Effector memory CD8-positive, alpha-beta T cell (primary cell): Measurements from ENCODE around the gene PIGV.
A peak's percentile ranks its signal among the peaks of the same experiment; 100 is the strongest.
"Not testable (repeated sequence)": the region's sequence is repeated elsewhere in the genome, so short reads cannot be mapped to it uniquely, and the experiment has no call there.

Experiments used
- ATAC-seq: fragments of 150-1000 bp; cut with Tn5 transposase; replicated peaks from 2 replicates; pipeline ENCODE4 v1.10.0; 2021; ENCODE audit warnings: mild to moderate bottlenecking, moderate library complexity
- DNase-seq, 3 experiments: peaks; one replicate each; pipeline ENCODE4 v3.0.0; 2021
- H3K27ac Mint-ChIP-seq, 2 donors: one replicate each; pipeline ENCODE4 v1.8.0; 2022; ENCODE audit warnings: mild to moderate bottlenecking in 2 of 2, mixed read lengths in 2 of 2, moderate library complexity in 2 of 2
- H3K27me3 Mint-ChIP-seq, 2 donors: one replicate each; pipeline ENCODE4 v1.8.0; 2022; ENCODE audit warnings: mixed read lengths in 2 of 2
- H3K36me3 Mint-ChIP-seq: one replicate; pipeline ENCODE4 v1.8.0; 2022; ENCODE audit warnings: mild to moderate bottlenecking, moderate library complexity, mixed read lengths; ENCODE audit not compliant: insufficient read depth
- H3K4me1 Mint-ChIP-seq, 2 donors: one replicate each; pipeline ENCODE4 v1.8.0; 2022; ENCODE audit warnings: low read depth in 2 of 2, mixed read lengths in 2 of 2
- H3K4me3 Mint-ChIP-seq, 2 donors: one replicate each; pipeline ENCODE4 v1.8.0; 2022; ENCODE audit warnings: mild to moderate bottlenecking in 2 of 2, mixed read lengths in 2 of 2, moderate library complexity in 2 of 2
- H3K9me3 Mint-ChIP-seq, 2 donors: one replicate each; pipeline ENCODE4 v1.8.0; 2022; ENCODE audit warnings: mixed read lengths in 2 of 2

Gene PIGV

DNA sequence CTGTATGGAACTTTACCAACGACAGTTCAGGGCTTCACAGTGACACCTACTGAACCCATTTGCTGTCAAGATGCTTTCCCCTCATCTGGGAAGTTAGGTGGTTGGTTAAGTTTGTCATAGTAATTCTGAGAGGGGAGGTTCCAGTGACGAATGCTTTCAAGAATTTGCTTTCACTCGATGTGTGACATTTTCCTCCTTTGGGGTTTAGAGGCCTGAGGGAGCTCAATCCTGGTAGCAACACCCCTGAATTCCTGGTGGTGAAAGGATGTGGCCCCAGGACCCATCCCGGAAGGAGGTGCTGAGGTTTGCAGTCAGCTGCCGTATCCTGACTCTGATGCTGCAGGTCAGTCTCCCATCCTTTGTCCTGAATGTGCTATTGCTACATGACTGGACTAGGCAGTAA lies 2.8 kb downstream of the PIGV start:
- Mint-ChIP-seq H3K4me1 (peaks cover 56 to 58% of the 10 kb centered on the region in 2 donors), H3K36me3 (peaks cover 63% of the 10 kb centered on the region), H3K27me3 (no peaks in the 10 kb centered on the region), H3K27ac (peak overlapping the region; percentile 100), H3K9me3 (no peaks in the 10 kb centered on the region), H3K4me3 (peak overlapping the region; percentile 99 to 100)
- no peak for DNase-seq
- ATAC-seq = no peak

- peaks cover 51 to 52% of the 10 kb centered on the region in 2 donors for H3K4me1 Mint-ChIP-seq
- H3K27ac Mint-ChIP-seq = peak overlapping the region; percentile 65 to 100
- H3K9me3 Mint-ChIP-seq = no peaks in the 10 kb centered on the region
- DNase-seq (no peak), ATAC-seq (no peak)
- H3K4me3 Mint-ChIP-seq = peak overlapping the region; percentile 9 to 99
- peaks cover 62% of the 10 kb centered on the region for H3K36me3 Mint-ChIP-seq
- H3K27me3 Mint-ChIP-seq = no peaks in the 10 kb centered on the region
These were observed 3.4 kb downstream of the PIGV start for GRCh38 chr1:26791148-26791547.

- ATAC-seq = no peak
- H3K27me3 Mint-ChIP-seq = no peaks in the 10 kb centered on the region
These were observed 3.9 kb downstream of the PIGV start for GRCh38 chr1:26791626-26792025.

GRCh38 chr1:26792924-26793323 lies 5.2 kb downstream of the PIGV start:
- no peaks in the 10 kb centered on the region for H3K27me3 Mint-ChIP-seq
- no peaks in the 10 kb centered on the region for H3K9me3 Mint-ChIP-seq
- peak overlapping the region; percentile 3 to 69 for H3K27ac Mint-ChIP-seq
- H3K4me3 Mint-ChIP-seq = peak overlapping the region in 1 of 2 donors; percentile 11
- peaks cover 56% of the 10 kb centered on the region for H3K36me3 Mint-ChIP-seq
- H3K4me1 Mint-ChIP-seq = peaks cover 38 to 41% of the 10 kb centered on the region in 2 donors
- DNase-seq = no peak
- ATAC-seq = no peak

More at GRCh38 chr1:26791626-26792025, 3.9 kb downstream of the PIGV start:
- H3K27ac Mint-ChIP-seq = peak overlapping the region; percentile 51 to 65
- H3K4me3 Mint-ChIP-seq = peak overlapping the region; percentile 9 to 99
- H3K9me3 Mint-ChIP-seq = no peaks in the 10 kb centered on the region
- H3K4me1 Mint-ChIP-seq = peaks cover 47 to 48% of the 10 kb centered on the region in 2 donors
- DNase-seq = no peak
- peaks cover 66% of the 10 kb centered on the region for H3K36me3 Mint-ChIP-seq

- ATAC-seq (no peak), DNase-seq (no peak)
- Mint-ChIP-seq H3K4me3 (no peak overlapping the region), H3K36me3 (peaks cover 43% of the 10 kb centered on the region), H3K9me3 (no peaks in the 10 kb centered on the region), H3K27ac (peak overlapping the region; percentile 3 to 18), H3K27me3 (no peaks in the 10 kb centered on the region), H3K4me1 (peaks cover 29 to 36% of the 10 kb centered on the region in 2 donors)
These were observed 6.6 kb downstream of the PIGV start for GRCh38 chr1:26794391-26794790.

DNA sequence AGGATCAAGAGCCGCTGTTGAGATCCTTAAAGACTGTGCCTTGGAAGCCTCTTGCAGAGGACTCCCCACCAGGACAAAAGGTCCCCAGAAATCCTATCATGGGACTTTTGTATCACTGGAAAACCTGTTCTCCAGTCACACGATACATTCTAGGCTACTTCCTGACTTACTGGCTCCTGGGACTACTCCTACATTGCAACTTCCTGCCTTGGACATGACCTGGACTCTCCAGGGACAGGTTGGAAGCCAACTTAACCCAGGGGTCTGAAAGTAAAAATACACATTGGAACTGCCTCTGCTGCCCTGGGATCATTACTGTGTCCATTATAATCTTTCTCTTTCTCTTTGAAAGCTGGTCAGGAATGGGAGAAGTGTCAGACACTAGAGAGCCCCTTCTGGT lies 9.9 kb downstream of the PIGV start:
- H3K27me3 Mint-ChIP-seq = no peaks in the 10 kb centered on the region

DNA sequence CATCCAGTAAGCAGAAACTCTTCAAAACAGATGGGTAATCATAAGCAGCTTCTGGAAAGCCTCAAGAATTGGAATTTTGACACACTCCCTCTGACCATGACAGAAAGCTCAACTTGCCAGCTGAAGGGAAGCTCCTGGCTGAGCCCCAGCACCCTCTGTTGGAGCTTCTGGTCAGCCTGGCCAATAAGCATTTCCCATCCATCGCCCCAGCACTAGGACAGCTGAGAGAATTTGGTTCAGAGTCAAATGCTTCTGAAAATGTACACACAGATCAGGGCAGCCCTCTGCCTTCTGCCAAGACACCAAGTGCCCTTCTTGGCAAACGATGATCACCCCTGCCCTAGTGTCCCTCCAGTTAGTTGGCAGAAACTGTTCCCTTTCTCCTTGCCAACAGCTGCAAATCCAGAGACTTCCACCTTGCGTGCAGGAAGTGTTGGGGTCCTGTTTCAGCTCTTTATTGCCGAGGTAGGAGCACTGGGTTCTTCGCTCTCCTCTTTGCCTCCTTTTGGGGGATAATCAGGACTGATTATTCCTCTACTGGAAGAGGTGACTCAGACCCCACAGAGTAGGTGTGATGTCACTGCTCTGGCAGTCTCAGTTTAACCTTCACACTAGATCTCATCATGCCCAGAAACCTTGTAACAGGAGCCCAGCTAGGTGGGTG lies 11.9 kb downstream of the PIGV start:
- ATAC-seq (peak; percentile 62), DNase-seq (no peak)
- Mint-ChIP-seq H3K4me3 (peak overlapping the region; percentile 68 to 79), H3K4me1 (peaks cover 35 to 37% of the 10 kb centered on the region in 2 donors), H3K27ac (peak overlapping the region; percentile 87 to 98), H3K27me3 (no peaks in the 10 kb centered on the region), H3K36me3 (peaks cover 24% of the 10 kb centered on the region), H3K9me3 (no peaks in the 10 kb centered on the region)

More for the DNA sequence above, 9.9 kb downstream of the PIGV start:
- ATAC-seq (no peak), DNase-seq (no peak)
- H3K4me3 Mint-ChIP-seq = no peak overlapping the region
- H3K27ac Mint-ChIP-seq = peak overlapping the region; percentile 58 to 87
- no peaks in the 10 kb centered on the region for H3K9me3 Mint-ChIP-seq
- H3K4me1 Mint-ChIP-seq = peaks cover 37 to 40% of the 10 kb centered on the region in 2 donors
- peaks cover 35% of the 10 kb centered on the region for H3K36me3 Mint-ChIP-seq

DNA sequence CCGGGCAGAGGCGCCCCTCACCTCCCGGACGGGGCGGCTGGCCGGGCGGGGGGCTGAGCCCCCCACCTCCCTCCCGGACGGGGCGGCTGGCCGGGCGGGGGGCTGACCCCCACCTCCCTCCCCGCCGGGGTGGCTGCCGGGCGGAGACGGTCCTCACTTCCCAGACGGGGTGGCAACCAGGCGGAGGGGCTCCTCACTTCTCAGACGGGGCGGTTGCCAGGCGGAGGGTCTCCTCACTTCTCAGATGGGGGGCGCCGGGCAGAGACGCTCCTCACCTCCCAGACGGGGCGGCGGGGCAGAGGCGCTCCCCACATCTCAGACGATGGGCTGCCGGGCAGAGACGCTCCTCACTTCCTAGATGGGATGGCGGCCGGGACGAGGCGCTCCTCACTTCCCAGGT lies 16.2 kb downstream of the PIGV start:
- not testable (repeated sequence) for DNase-seq, H3K36me3 Mint-ChIP-seq, H3K4me3 Mint-ChIP-seq, H3K27ac Mint-ChIP-seq, H3K9me3 Mint-ChIP-seq, ATAC-seq, H3K27me3 Mint-ChIP-seq
- peaks cover 33 to 36% of the 10 kb centered on the region in 2 donors for H3K4me1 Mint-ChIP-seq

DNA sequence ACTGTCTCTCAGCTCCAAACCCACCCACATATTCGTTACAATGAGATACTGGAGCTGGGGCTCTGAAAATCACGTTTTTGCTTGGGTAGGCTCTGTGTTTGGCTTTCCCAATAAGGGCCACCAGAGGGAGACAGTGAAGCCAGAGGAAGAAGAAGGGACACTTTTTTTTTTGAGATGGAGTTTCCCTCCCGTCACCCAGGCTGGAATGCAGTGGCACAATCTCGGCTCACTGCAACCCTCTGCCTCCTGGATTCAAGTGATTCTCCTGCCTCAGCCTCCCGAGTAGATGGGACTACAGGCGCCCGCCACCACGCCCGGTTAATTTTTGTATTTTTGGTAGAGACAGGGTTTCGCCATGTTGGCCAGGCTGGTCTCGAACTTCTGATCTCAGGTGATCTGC lies 22.4 kb downstream of the PIGV start:
- DNase-seq = peak; percentile 77 to 82 (median 80)
- peaks cover 11 to 21% of the 10 kb centered on the region in 2 donors for H3K4me1 Mint-ChIP-seq
- not testable (repeated sequence) for H3K36me3 Mint-ChIP-seq, H3K27me3 Mint-ChIP-seq, H3K9me3 Mint-ChIP-seq
- ATAC-seq = peak; percentile 85
- H3K4me3 Mint-ChIP-seq = peak overlapping the region; percentile 67 to 76
- H3K27ac Mint-ChIP-seq = peak overlapping the region; percentile 91 to 96

DNA sequence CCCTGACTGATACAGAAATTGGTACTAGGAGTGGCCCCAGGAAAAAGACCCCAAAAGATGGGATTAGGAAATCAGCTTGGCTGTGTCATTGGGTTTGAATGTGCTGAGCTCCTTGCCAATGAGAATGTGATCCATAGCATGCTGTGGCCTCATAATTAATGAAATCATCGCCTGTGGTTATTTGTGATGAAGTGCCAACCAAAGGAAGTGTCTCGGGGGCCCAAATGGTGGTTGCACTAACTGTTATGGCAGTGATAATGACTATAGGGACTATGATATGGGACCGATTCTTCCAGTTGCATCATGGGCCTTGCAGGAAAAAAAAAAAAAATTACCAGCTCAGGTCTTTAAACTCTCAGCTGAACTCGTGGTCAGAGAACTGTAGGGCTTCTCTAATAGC lies 23.3 kb downstream of the PIGV start:
- no peaks in the 10 kb centered on the region for H3K27me3 Mint-ChIP-seq
- peak overlapping the region; percentile 91 to 96 for H3K27ac Mint-ChIP-seq
- peak overlapping the region; percentile 67 to 76 for H3K4me3 Mint-ChIP-seq

GRCh38 chr1:26811708-26812107 lies 24.0 kb downstream of the PIGV start:
- H3K4me3 Mint-ChIP-seq = no peak overlapping the region
- H3K9me3 Mint-ChIP-seq = no peaks in the 10 kb centered on the region
- ATAC-seq (no peak), DNase-seq (no peak)
- peak overlapping the region in 1 of 2 donors; percentile 96 for H3K27ac Mint-ChIP-seq
- H3K4me1 Mint-ChIP-seq = peaks cover 11 to 18% of the 10 kb centered on the region in 2 donors
- no peaks in the 10 kb centered on the region for H3K36me3 Mint-ChIP-seq
- H3K27me3 Mint-ChIP-seq = no peaks in the 10 kb centered on the region

More for the DNA sequence above, 23.3 kb downstream of the PIGV start:
- ATAC-seq = peak; percentile 80
- peak in 1 of 3 experiments; percentile 46 for DNase-seq
- Mint-ChIP-seq H3K9me3 (no peaks in the 10 kb centered on the region), H3K36me3 (no peaks in the 10 kb centered on the region), H3K4me1 (peaks cover 11 to 18% of the 10 kb centered on the region in 2 donors)

GRCh38 chr1:26814377-26814776 lies 26.6 kb downstream of the PIGV start:
- Mint-ChIP-seq H3K27ac (no peak overlapping the region), H3K27me3 (no peaks in the 10 kb centered on the region), H3K36me3 (no peaks in the 10 kb centered on the region), H3K4me1 (peaks cover 11 to 18% of the 10 kb centered on the region in 2 donors), H3K9me3 (no peaks in the 10 kb centered on the region), H3K4me3 (no peak overlapping the region)
- no peak for DNase-seq
- ATAC-seq = no peak

DNA sequence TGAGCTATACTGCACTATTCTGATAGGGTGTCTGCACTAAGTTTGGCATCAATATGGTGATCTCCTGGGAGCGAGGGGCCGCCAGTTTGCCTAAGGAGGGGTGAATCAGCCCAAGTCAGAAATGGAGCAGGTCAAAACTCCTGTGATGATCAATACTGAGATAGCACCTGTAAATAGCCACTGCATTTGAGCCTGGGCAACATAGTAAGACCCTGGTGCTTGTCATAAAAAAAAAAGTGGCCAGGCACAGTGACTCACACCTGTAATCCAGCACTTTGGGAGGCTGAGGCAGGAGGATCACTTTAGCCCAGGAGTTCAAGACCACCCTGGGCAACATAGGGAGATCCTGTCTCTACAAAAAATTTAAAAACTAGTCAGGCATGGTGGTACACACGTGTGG lies 27.1 kb downstream of the PIGV start:
- no peak overlapping the region for H3K4me3 Mint-ChIP-seq
- no peak for ATAC-seq
- H3K27me3 Mint-ChIP-seq = no peaks in the 10 kb centered on the region
- no peak overlapping the region for H3K27ac Mint-ChIP-seq
- H3K36me3 Mint-ChIP-seq = no peaks in the 10 kb centered on the region
- DNase-seq = no peak
- H3K4me1 Mint-ChIP-seq = peaks cover 11 to 18% of the 10 kb centered on the region in 2 donors
- no peaks in the 10 kb centered on the region for H3K9me3 Mint-ChIP-seq

DNA sequence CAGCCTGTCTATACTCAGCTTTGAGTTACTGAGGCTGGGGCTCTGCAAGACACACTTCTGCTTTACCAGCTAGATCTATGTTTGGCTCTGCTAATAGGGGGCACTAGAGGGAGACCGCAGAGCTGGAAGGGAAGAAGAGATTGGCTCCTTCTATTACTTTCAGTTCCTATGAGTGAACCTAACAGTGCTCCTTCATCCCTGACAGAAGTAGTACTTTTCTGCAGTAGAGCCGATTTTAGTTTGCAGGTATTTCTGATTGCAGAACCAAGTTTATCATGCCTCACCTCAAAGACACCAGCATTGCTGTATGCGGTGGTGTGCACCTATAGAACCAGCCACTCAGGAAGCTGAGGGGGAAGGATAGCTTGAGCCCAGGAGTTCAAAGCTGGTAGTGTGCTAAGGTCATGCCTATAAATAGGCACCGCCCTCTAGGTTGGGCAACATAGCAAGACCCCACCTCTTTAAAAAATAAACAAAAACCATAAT lies 33.1 kb downstream of the PIGV start:
- Mint-ChIP-seq H3K4me3 (peak overlapping the region; percentile 50 to 62), H3K9me3 (no peaks in the 10 kb centered on the region), H3K36me3 (no peaks in the 10 kb centered on the region), H3K4me1 (peaks cover 11 to 12% of the 10 kb centered on the region in 2 donors), H3K27me3 (no peaks in the 10 kb centered on the region), H3K27ac (peak overlapping the region; percentile 45 to 62)
- ATAC-seq (peak; percentile 97), DNase-seq (peak in 2 of 3 experiments; percentile 27 to 31)
